Measurements from ENCODE around the gene MIER1. TPM values are rescaled to one million over a fixed set of nuclear protein-coding genes. Genes with fewer than 3 reads are reported as not detected.

The MIER1 gene
- total RNA-seq, 4 donors from 2014 or later = 30.9 to 55.5 (median 34.9) TPM

GRCh38 chr1:66917476-66917875 lies 7.3 kb upstream of the MIER1 start:
- TF ChIP-seq CTCF (IDR thresholded peaks at IDR 0.05) = no peak
- ATAC-seq (ENCODE audit: low FRiP score) (no peak), DNase-seq (ENCODE audit: low spot score) (no peak)

GRCh38 chr1:66919063-66919462 lies 5.7 kb upstream of the MIER1 start:
- no peak for DNase-seq (ENCODE audit: low spot score)
- TF ChIP-seq CTCF (IDR thresholded peaks at IDR 0.05) = no peak
- no peak for ATAC-seq (ENCODE audit: low FRiP score)

GRCh38 chr1:66919828-66920227 lies 5.0 kb upstream of the MIER1 start:
- no peak for DNase-seq (ENCODE audit: low spot score)
- no peak for ATAC-seq (ENCODE audit: low FRiP score)
- TF ChIP-seq CTCF (IDR thresholded peaks at IDR 0.05) = no peak

DNA sequence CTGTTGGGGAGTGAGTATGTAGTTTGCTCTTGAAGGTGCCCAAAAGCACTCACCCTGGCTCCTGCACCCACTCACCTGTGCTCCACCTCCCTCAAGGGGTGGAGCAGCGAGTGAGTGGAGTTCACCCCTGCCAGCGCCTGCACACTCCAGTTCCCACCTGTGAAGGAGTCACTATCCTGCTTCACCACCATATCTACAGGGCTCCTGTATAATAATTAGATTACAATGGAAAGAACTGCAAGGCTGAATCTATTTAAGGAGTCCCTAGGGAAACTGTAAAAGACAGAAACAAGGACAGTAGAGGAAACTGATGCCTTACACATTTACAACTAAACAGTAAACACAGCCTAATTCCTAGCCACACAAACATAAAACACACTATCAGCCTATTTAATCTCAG lies 4.2 kb upstream of the MIER1 start:
- no peak for ATAC-seq (ENCODE audit: low FRiP score)
- DNase-seq (ENCODE audit: low spot score) = no peak
- no peak for TF ChIP-seq CTCF (IDR thresholded peaks at IDR 0.05)

DNA sequence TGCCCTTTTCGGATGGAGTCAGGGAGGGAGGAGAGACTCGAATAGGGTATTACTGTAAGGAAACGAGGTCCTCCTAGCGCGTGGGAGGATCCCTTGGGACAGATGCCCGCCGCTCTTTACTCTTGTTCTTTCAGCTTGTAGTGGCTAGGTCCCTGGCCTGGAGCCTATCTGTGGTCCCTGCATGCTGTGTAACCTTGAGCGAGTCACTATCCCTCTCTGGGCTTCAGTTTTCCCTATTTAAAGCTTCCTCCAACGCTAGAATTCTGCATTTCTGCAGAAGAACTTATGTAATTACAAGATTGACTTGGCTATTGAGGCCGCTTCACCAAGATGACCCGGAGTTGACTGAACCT lies 744 bp downstream of the MIER1 start:
- no peak for TF ChIP-seq CTCF (IDR thresholded peaks at IDR 0.05)

DNA sequence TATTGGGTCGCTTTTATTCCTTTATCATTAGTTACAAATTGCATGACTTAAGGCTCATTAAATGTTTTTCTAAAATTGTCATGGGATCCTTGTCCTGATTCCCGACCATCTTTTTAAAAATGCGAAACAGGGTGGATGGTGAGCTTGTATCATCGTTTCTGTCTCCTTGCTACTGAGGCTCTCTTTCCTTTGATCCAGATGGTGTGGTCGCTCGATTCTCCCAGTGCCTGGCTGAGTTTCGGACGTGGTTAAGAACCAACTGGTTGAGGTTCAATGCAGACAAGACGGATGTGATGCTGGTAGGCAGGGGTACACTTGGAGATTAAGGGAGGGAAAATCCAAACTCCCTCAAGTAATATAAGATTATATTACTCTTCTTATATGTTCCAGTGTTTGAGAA lies 1.2 kb downstream of the MIER1 start:
- TF ChIP-seq CTCF (IDR thresholded peaks at IDR 0.05) = no peak
- ATAC-seq (ENCODE audit: low FRiP score) (no peak), DNase-seq (ENCODE audit: low spot score) (no peak)

More for the DNA sequence above, 744 bp downstream of the MIER1 start:
- DNase-seq (ENCODE audit: low spot score) (no peak), ATAC-seq (ENCODE audit: low FRiP score) (no peak)

DNA sequence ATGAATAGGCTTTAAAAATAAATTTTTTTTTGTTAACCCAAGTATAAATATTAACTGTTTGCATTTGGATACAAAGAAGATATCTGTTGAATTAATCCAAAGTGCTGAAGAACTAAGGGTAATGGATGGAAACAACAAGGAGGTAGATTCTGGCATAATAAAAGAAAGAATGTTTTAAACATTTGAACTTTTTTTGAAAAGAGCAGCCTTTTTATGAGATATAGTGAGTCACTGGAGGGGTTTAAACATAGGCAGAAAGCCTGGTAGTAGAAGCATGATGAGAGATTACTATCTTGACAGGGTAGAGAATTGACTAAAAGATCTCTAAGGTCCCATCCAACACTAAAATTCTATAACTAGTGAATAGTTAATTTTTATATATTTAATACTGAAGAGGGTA lies 2.7 kb downstream of the MIER1 start:
- no peak for ATAC-seq (ENCODE audit: low FRiP score)

More for the DNA sequence above, 2.7 kb downstream of the MIER1 start:
- no peak for DNase-seq (ENCODE audit: low spot score)
- TF ChIP-seq CTCF (IDR thresholded peaks at IDR 0.05) = no peak

Data from omental fat pad (tissue), 4 donors.